OCI-LY1 (cell line): Measurements from ENCODE around the gene PAX3.

Experiments used
- EZH2 ChIP-seq: fragments of 200-600 bp; sonication (generic), shearing (Covaris generic); IDR thresholded peaks from 2 replicates; pipeline ENCODE4 v1.8.0; 2017; ENCODE audit warnings: borderline replicate concordance, mixed run types, mild to moderate bottlenecking, antibody characterized with exemption, low read length, moderate library complexity, mixed read lengths
- TF ChIP-seq, protein P1 (sequence below): fragments of 200-600 bp; sonication (generic), shearing (Covaris generic); IDR thresholded peaks from 2 replicates; pipeline ENCODE4 v1.5.1; 2017; ENCODE audit warnings: mild to moderate bottlenecking, antibody characterized with exemption, low read length, moderate library complexity, mixed read lengths

DNA sequence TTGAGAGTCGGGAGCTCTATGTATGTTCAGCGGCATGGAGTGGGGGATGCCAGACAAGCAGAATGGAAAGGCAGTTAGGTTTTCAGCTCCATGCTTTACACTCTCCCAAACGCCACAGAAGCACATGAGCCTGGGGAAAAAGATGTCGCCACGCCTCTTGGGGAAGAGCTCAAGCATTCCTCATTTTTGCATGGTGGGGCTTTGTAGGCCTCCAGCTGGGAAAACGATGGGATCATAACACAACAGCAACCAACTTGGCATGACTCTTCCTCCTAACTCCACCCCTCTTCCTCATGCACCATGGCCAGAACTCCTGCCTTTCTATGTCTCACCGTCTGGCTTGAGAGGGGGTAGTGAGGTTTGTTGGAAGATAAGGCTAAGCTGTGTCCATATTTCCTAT, 102.6 kb downstream of the PAX3 start:
- TF ChIP-seq, protein P1, sequence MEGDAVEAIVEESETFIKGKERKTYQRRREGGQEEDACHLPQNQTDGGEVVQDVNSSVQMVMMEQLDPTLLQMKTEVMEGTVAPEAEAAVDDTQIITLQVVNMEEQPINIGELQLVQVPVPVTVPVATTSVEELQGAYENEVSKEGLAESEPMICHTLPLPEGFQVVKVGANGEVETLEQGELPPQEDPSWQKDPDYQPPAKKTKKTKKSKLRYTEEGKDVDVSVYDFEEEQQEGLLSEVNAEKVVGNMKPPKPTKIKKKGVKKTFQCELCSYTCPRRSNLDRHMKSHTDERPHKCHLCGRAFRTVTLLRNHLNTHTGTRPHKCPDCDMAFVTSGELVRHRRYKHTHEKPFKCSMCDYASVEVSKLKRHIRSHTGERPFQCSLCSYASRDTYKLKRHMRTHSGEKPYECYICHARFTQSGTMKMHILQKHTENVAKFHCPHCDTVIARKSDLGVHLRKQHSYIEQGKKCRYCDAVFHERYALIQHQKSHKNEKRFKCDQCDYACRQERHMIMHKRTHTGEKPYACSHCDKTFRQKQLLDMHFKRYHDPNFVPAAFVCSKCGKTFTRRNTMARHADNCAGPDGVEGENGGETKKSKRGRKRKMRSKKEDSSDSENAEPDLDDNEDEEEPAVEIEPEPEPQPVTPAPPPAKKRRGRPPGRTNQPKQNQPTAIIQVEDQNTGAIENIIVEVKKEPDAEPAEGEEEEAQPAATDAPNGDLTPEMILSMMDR: no peak
- TF ChIP-seq EZH2: no peak
